Right atrium auricular region (tissue), 2 donors: ENCODE data around the gene SIK2. TPM values are rescaled to one million over a fixed set of nuclear protein-coding genes. Genes with fewer than 3 reads are reported as not detected.
A peak's percentile ranks its signal among the peaks of the same experiment; 100 is the strongest.

Experiments
- DNase-seq: peaks from one replicate; pipeline ENCODE4 v3.0.0-alpha.2; 2019; ENCODE audit warnings: low spot score
- H3K27ac ChIP-seq, 2 donors: fragments of 200-600 bp; sonication (generic); 1 replicate in 1 of 2; 2 replicates in 1 of 2; pipeline ENCODE4 v1.5.1; 2016 to 2019
- H3K27me3 ChIP-seq, 2 donors: fragments of 200-600 bp; sonication (generic); one replicate each; pipeline versions ENCODE4 v1.5.1 to v1.6.0; 2017 to 2019
- H3K36me3 ChIP-seq: fragments of 200-600 bp; sonication (generic); one replicate; pipeline ENCODE4 v1.5.1; 2016
- H3K4me1 ChIP-seq, 2 donors: fragments of 200-600 bp; sonication (generic); one replicate each; pipeline versions ENCODE4 v1.5.1 to v1.6.0; 2017 to 2019
- H3K4me3 ChIP-seq, 2 donors: fragments of 200-600 bp; sonication (generic); 1 replicate in 1 of 2; 2 replicates in 1 of 2; pipeline ENCODE4 v1.5.1; 2017 to 2019; ENCODE audit warnings: mild to moderate bottlenecking in 1 of 2, moderate library complexity in 1 of 2
- H3K9me3 ChIP-seq, 2 donors: fragments of 200-600 bp; sonication (generic); one replicate each; pipeline ENCODE4 v1.5.1; 2019
- CTCF ChIP-seq, 2 donors: fragments of 200-600 bp; sonication (generic); IDR thresholded peaks; one replicate each; pipeline ENCODE4 v1.5.1; 2019; ENCODE audit warnings: antibody characterized with exemption in 2 of 2
- total RNA-seq, 2 donors: library from RNA; depleted of rRNA; stranded (reverse); fragments of >200 nt; gene quantifications; one replicate each; pipeline ENCODE4 v1.1.0, GENCODE V29; 2016

Gene SIK2
- total RNA-seq, 2 donors from 2014 or later, result 23.5 to 28.0 TPM

- Histone ChIP-seq H3K4me3 (no peak overlapping the region), H3K27me3 (no peaks in the 10 kb centered on the region), H3K27ac (peak overlapping the region; percentile 91 to 97), H3K36me3 (peaks cover 13% of the 10 kb centered on the region), H3K4me1 (peaks cover 0 to 71% of the 10 kb centered on the region in 2 donors), H3K9me3 (no peaks in the 10 kb centered on the region)
- no peak for TF ChIP-seq CTCF (IDR thresholded peaks at IDR 0.05)
- DNase-seq, result no peak
Observed at GRCh38 chr11:111736621-111737443, 134.6 kb downstream of the SIK2 start.

- H3K9me3 ChIP-seq, result no peaks in the 10 kb centered on the region
- H3K4me3 ChIP-seq, result no peak overlapping the region
- TF ChIP-seq CTCF (IDR thresholded peaks at IDR 0.05), result no peak
- H3K36me3 ChIP-seq, result peaks cover 15% of the 10 kb centered on the region
- H3K4me1 ChIP-seq, result peaks cover 0 to 63% of the 10 kb centered on the region in 2 donors
- DNase-seq, result no peak
- H3K27me3 ChIP-seq, result no peaks in the 10 kb centered on the region
- H3K27ac ChIP-seq, result peak overlapping the region; percentile 91 to 97
Observed at GRCh38 chr11:111737444-111738210, 135.4 kb downstream of the SIK2 start.

- no peak for DNase-seq
- H3K27ac ChIP-seq, result no peak overlapping the region
- peaks cover 0 to 46% of the 10 kb centered on the region in 2 donors for H3K4me1 ChIP-seq
- no peaks in the 10 kb centered on the region for H3K27me3 ChIP-seq
- TF ChIP-seq CTCF (IDR thresholded peaks at IDR 0.05), result no peak
- peaks cover 29% of the 10 kb centered on the region for H3K36me3 ChIP-seq
- no peaks in the 10 kb centered on the region for H3K9me3 ChIP-seq
- H3K4me3 ChIP-seq, result no peak overlapping the region
Observed at GRCh38 chr11:111739299-111739698, 137.1 kb downstream of the SIK2 start.

- TF ChIP-seq CTCF (IDR thresholded peaks at IDR 0.05), result no peak
- peaks cover 0 to 32% of the 10 kb centered on the region in 2 donors for H3K4me1 ChIP-seq
- H3K9me3 ChIP-seq, result no peaks in the 10 kb centered on the region
- DNase-seq, result no peak
- H3K4me3 ChIP-seq, result no peak overlapping the region
- peak overlapping the region in 1 of 2 donors; percentile 24 for H3K27ac ChIP-seq
- peaks cover 39% of the 10 kb centered on the region for H3K36me3 ChIP-seq
- no peaks in the 10 kb centered on the region for H3K27me3 ChIP-seq
Observed at GRCh38 chr11:111741751-111742150, 139.5 kb downstream of the SIK2 start.

GRCh38 chr11:111743700-111744099 lies 141.5 kb downstream of the SIK2 start:
- no peak for DNase-seq
- Histone ChIP-seq H3K27ac (no peak overlapping the region), H3K4me3 (no peak overlapping the region), H3K27me3 (no peaks in the 10 kb centered on the region), H3K4me1 (peaks cover 0 to 12% of the 10 kb centered on the region in 2 donors), H3K9me3 (no peaks in the 10 kb centered on the region), H3K36me3 (peaks cover 57% of the 10 kb centered on the region)
- TF ChIP-seq CTCF (IDR thresholded peaks at IDR 0.05), result no peak
